IMR-90 (cell line): ENCODE results near the gene SPATA13. TPM values are rescaled to one million over a fixed set of nuclear protein-coding genes. Genes with fewer than 3 reads are reported as not detected.
A peak's percentile ranks its signal among the peaks of the same experiment; 100 is the strongest.

ENCODE experiments used
- ATAC-seq: fragments of 200-7000 bp; cut with Tn5 transposase; 2 replicates; pipeline ENCODE4 v1.9.1; 2020; ENCODE audit warnings: low read depth, mild to moderate bottlenecking, moderate library complexity
- BruUV-seq: library from RNA; stranded (reverse); fragments of 400-500 nt; replicated peaks from 2 replicates; lab custom pipeline; 2021; lab: Mats Ljungman, UMichigan
- CTCF ChIA-PET: fragments of 300-600 bp; formaldehyde crosslinking; extraction: SDS; loops from one replicate; lab custom pipeline; 2021; ENCODE audit warnings: antibody characterized with exemption; lab: Yijun Ruan, JAX
- POLR2A ChIA-PET: fragments of 300-600 bp; sonication (Branson Sonifier 250); formaldehyde crosslinking; loops from one replicate; lab custom pipeline; 2022; ENCODE audit warnings: antibody characterized with exemption; ENCODE audit not compliant: unreplicated experiment; lab: Charles Lee
- DNase-seq: peaks from one replicate; pipeline ENCODE4 v3.0.0; 2013
- H2AFZ ChIP-seq: replicated peaks from 2 replicates; pipeline ENCODE3; 2013; ENCODE audit warnings: low read length, mild to moderate bottlenecking; ENCODE audit not compliant: poor library complexity
- H2AK5ac ChIP-seq: 2 replicates; pipeline ENCODE4 v1.6.1; 2013; ENCODE audit warnings: low read depth, low read length, inconsistent platforms
- H2AK9ac ChIP-seq: replicated peaks from 2 replicates; pipeline ENCODE3; 2013; ENCODE audit warnings: mild to moderate bottlenecking, low read depth, low read length, moderate library complexity; ENCODE audit not compliant: poor library complexity
- H2BK120ac ChIP-seq: 2 replicates; pipeline ENCODE4 v1.6.1; 2013; ENCODE audit warnings: low read depth, low read length, inconsistent platforms
- H2BK15ac ChIP-seq: 3 replicates; pipeline ENCODE4 v1.6.1; 2013; ENCODE audit warnings: low read depth, low read length, inconsistent platforms
- H2BK20ac ChIP-seq: 2 replicates; pipeline ENCODE4 v1.6.1; 2013; ENCODE audit warnings: low read depth, mild to moderate bottlenecking, inconsistent platforms, low read length, moderate library complexity
- H2BK5ac ChIP-seq: 2 replicates; pipeline ENCODE4 v1.6.1; 2013; ENCODE audit warnings: mild to moderate bottlenecking, low read depth, low read length, inconsistent platforms; ENCODE audit not compliant: poor library complexity, severe bottlenecking
- H3K14ac ChIP-seq: replicated peaks from 2 replicates; pipeline ENCODE4 v1.6.1; 2013; ENCODE audit warnings: low read depth, low read length, inconsistent platforms
- H3K18ac ChIP-seq: 2 replicates; pipeline ENCODE4 v1.6.1; 2013; ENCODE audit warnings: low read depth, low read length, control low read depth
- H3K23ac ChIP-seq: 2 replicates; pipeline ENCODE4 v1.6.1; 2013; ENCODE audit warnings: low read depth, low read length, inconsistent platforms
- H3K27ac ChIP-seq: 2 replicates; pipeline ENCODE4 v1.5.1; 2013; ENCODE audit warnings: mild to moderate bottlenecking, control low read depth, low read length; ENCODE audit not compliant: insufficient read depth
- H3K27me3 ChIP-seq: 2 replicates; pipeline ENCODE4 v1.6.1; 2013; ENCODE audit warnings: low read length; ENCODE audit not compliant: control insufficient read depth, insufficient read depth
- H3K36me3 ChIP-seq: 2 replicates; pipeline ENCODE4 v1.6.1; 2013; ENCODE audit warnings: low read length, mixed read lengths; ENCODE audit not compliant: control insufficient read depth, insufficient read depth
- H3K4ac ChIP-seq: 2 replicates; pipeline ENCODE4 v1.6.1; 2013; ENCODE audit warnings: low read depth, low read length, inconsistent platforms
- H3K4me1 ChIP-seq: 2 replicates; pipeline ENCODE4 v1.6.1; 2013; ENCODE audit warnings: low read length, mixed read lengths; ENCODE audit not compliant: control insufficient read depth, insufficient read depth
- H3K4me2 ChIP-seq: 2 replicates; pipeline ENCODE4 v1.6.1; 2013; ENCODE audit warnings: low read depth, mild to moderate bottlenecking, control low read depth, low read length, moderate library complexity
- H3K4me3 ChIP-seq: 2 replicates; pipeline ENCODE4 v1.5.1; 2013; ENCODE audit warnings: low read depth, mild to moderate bottlenecking, control low read depth, low read length, moderate library complexity; ENCODE audit not compliant: insufficient read depth
- H3K56ac ChIP-seq: 2 replicates; pipeline ENCODE4 v1.6.1; 2013; ENCODE audit warnings: low read length, inconsistent platforms; ENCODE audit not compliant: insufficient read depth; ENCODE audit errors: extremely low read depth
- H3K79me1 ChIP-seq, 2 experiments: 2 replicates each; pipeline ENCODE4 v1.6.1; 2013; ENCODE audit warnings: low read length in 2 of 2, inconsistent platforms in 1 of 2, low read depth in 1 of 2
- H3K9ac ChIP-seq: 2 replicates; pipeline ENCODE4 v1.6.1; 2013; ENCODE audit warnings: low read depth, low read length, control low read depth
- H3K9me1 ChIP-seq: 2 replicates; pipeline ENCODE4 v1.6.1; 2013; ENCODE audit warnings: low read length, inconsistent platforms; ENCODE audit not compliant: insufficient read depth
- H3K9me3 ChIP-seq: 2 replicates; pipeline ENCODE4 v1.6.1; 2013; ENCODE audit warnings: low read length; ENCODE audit not compliant: control insufficient read depth, insufficient read depth
- H4K20me1 ChIP-seq: 2 replicates; pipeline ENCODE4 v1.6.1; 2013; ENCODE audit warnings: low read length, inconsistent platforms; ENCODE audit not compliant: insufficient read depth
- H4K5ac ChIP-seq: 2 replicates; pipeline ENCODE4 v1.6.1; 2013; ENCODE audit warnings: mild to moderate bottlenecking, low read depth, low read length, control low read depth
- H4K8ac ChIP-seq, 2 experiments: 2 replicates each; pipeline ENCODE4 v1.6.1; 2013; ENCODE audit warnings: low read depth in 2 of 2, low read length in 2 of 2, control low read depth in 1 of 2, inconsistent platforms in 1 of 2
- H4K91ac ChIP-seq: 2 replicates; pipeline ENCODE4 v1.6.1; 2013; ENCODE audit warnings: low read depth, low read length, inconsistent platforms; ENCODE audit not compliant: insufficient read depth
- BHLHE40 ChIP-seq: fragments of 150-350 bp; IDR thresholded peaks from 2 replicates; pipeline ENCODE4 v1.6.1; 2016; ENCODE audit warnings: mild to moderate bottlenecking, low read depth, low read length
- CEBPB ChIP-seq: IDR thresholded peaks from 2 replicates; pipeline ENCODE4 v1.6.1; 2012; ENCODE audit warnings: low read depth, low read length, improper control_type of control experiment
- ELK1 ChIP-seq: fragments of 150-350 bp; IDR thresholded peaks from 2 replicates; pipeline ENCODE4 v1.6.1; 2016; ENCODE audit warnings: low read depth, mild to moderate bottlenecking, low read length, moderate library complexity, borderline replicate concordance
- MXI1 ChIP-seq: IDR thresholded peaks from 2 replicates; pipeline ENCODE4 v1.6.1; 2012; ENCODE audit warnings: low read depth, mild to moderate bottlenecking, low read length, moderate library complexity, borderline replicate concordance
- RAD21 ChIP-seq: IDR thresholded peaks from 2 replicates; pipeline ENCODE4 v1.6.1; 2012; ENCODE audit warnings: low read length, improper control_type of control experiment
- WGBS, 2 experiments: methylation state at CpG; one replicate each; pipeline versions ENCODE4 v1.1.5 to v1.1.7; 2013; ENCODE audit warnings: missing lambda C conversion rate in 2 of 2; ENCODE audit not compliant: insufficient read length in 1 of 2; ENCODE audit errors: extremely low coverage in 2 of 2; 5-methylcytosine and 5-hydroxymethylcytosine counted together
- dilution Hi-C: fragments of 300-500 bp; cut with HindIII; formaldehyde crosslinking; loops from one replicate; pipeline ENCODE4 v1.14.3; 2018; ENCODE audit warnings: low sequenced_read_pairs; ENCODE audit not compliant: unreplicated experiment
- in situ Hi-C: fragments of 300-500 bp; cut with MboI; formaldehyde crosslinking; loops from 3 replicates; pipeline ENCODE4 v1.14.3; 2019; ENCODE audit warnings: low sequenced_read_pairs, inconsistent platforms, mixed read lengths
- intact Hi-C: fragments of 100-400 bp; cut with micrococcal nuclease; formaldehyde crosslinking; loops from 2 replicates; pipeline ENCODE4 v1.10.0; 2022
- polyA plus RNA-seq, 3 experiments: library from polyadenylated mRNA; depleted of rRNA; stranded (reverse); fragments of >200 nt; gene quantifications; 2 replicates each; pipeline ENCODE4 v1.2.3, GENCODE V29; 2012; ENCODE audit warnings: low replicate concordance in 1 of 3
- total RNA-seq: library from RNA; depleted of rRNA; stranded (reverse); fragments of >200 nt; gene quantifications from 2 replicates; pipeline ENCODE4 v1.2.3, GENCODE V29; 2012

SPATA13 gene
- total and polyA plus RNA-seq, 2 of the 4 experiments (the other 2 are of a cell fraction) = 10.5 to 12.5 TPM

GRCh38 chr13:24277761-24278160, 117.2 kb downstream of the SPATA13 start:
- Histone ChIP-seq H3K14ac (no peak overlapping the region), H4K91ac (no peak overlapping the region), H3K9ac (no peak overlapping the region), H2AK9ac (no peak overlapping the region), H3K79me1 (peaks cover 17 to 56% of the 10 kb centered on the region in 2 experiments), H3K27ac (no peak overlapping the region), H3K27me3 (no peaks in the 10 kb centered on the region), H3K36me3 (peaks cover 1% of the 10 kb centered on the region; the same call in 1 of the 2 replicates), H4K8ac (no peak overlapping the region), H4K20me1 (no peaks in the 10 kb centered on the region), H3K9me3 (no peaks in the 10 kb centered on the region), H3K9me1 (peaks cover 11% of the 10 kb centered on the region; the same call in 1 of the 2 replicates), H3K4me2 (no peak overlapping the region), H2BK5ac (no peak overlapping the region), H3K4me3 (no peak overlapping the region), H4K5ac (no peak overlapping the region), H3K18ac (no peak overlapping the region), H2AFZ (no peak overlapping the region), H3K4ac (no peak overlapping the region), H2AK5ac (no peak overlapping the region), H2BK20ac (0 out of 2 replicates have a peak overlapping the region, but pooled peaks have one; percentile 24), H3K23ac (no peak overlapping the region), H2BK120ac (no peak overlapping the region), H2BK15ac (no peak overlapping the region), H3K56ac (no peak overlapping the region), H3K4me1 (peaks cover 11% of the 10 kb centered on the region)
- DNase-seq = no peak
- ATAC-seq = no peak
- in situ Hi-C loops = no loop called here
- WGBS, 2 experiments = no CpG with 5 or more reads among the region's 6 CpGs
- intact Hi-C loops = no loop called here
- dilution Hi-C loops = no loop called here
- TF ChIP-seq ELK1 (no peak), BHLHE40 (no peak), MXI1 (no peak), CEBPB (no peak), RAD21 (no peak)
- ChIA-PET CTCF (no interaction called here), POLR2A (no interaction called here)
- no TSS peak for BruUV-seq
